Mammary epithelial cell (primary cell): ENCODE results near the gene CTAG2.

Experiments
- CTCF ChIP-seq, 2 donors: IDR thresholded peaks in 1 of 2; conservative IDR thresholded peaks in 1 of 2; 2 replicates each; pipeline ENCODE4 v1.5.1; 2011 to 2012; ENCODE audit warnings: inconsistent platforms in 2 of 2, low read length in 2 of 2, mild to moderate bottlenecking in 2 of 2, control low read depth in 1 of 2, low read depth in 1 of 2; ENCODE audit not compliant: insufficient read depth in 1 of 2; ENCODE audit errors: extremely low read depth in 1 of 2
- EZH2 ChIP-seq: IDR thresholded peaks from 2 replicates; pipeline ENCODE4 v1.6.1; 2012; ENCODE audit warnings: low read length, inconsistent platforms, borderline replicate concordance

- TF ChIP-seq CTCF (conservative IDR thresholded peaks at IDR 0.05 in 1 of 2, IDR thresholded peaks at IDR 0.05 in 1 of 2; ENCODE audit: extremely low read depth in 1 of 2, insufficient read depth in 1 of 2, low read depth in 1 of 2, low read length in 2 of 2): no peak
- TF ChIP-seq EZH2: no peak
Measured at GRCh38 chrX:154696676-154697045, 43.3 kb upstream of the CTAG2 start.
